H1 (cell line): ENCODE measurements around the gene RASSF10. TPM values are rescaled to one million over a fixed set of nuclear protein-coding genes. Genes with fewer than 3 reads are reported as not detected.
"Not testable (repeated sequence)": the region's sequence is repeated elsewhere in the genome, so short reads cannot be mapped to it uniquely, and the experiment has no call there.

Experiments
- CTCF ChIA-PET: fragments of 300-600 bp; sonication (Branson Sonifier 250); formaldehyde crosslinking; loops from one replicate; lab custom pipeline; 2021; ENCODE audit not compliant: partially characterized antibody; lab: Charles Lee
- POLR2A ChIA-PET: fragments of 300-600 bp; sonication (Branson Sonifier 250); formaldehyde crosslinking; loops from one replicate; lab custom pipeline; 2021; ENCODE audit warnings: inconsistent platforms; ENCODE audit not compliant: partially characterized antibody; lab: Charles Lee
- DNase-seq, 2 experiments: peaks; one replicate each; pipeline versions ENCODE4 v3.0.0 to v3.0.0-alpha.2; 2010 to 2022; ENCODE audit warnings: low spot score in 2 of 2, low read depth in 1 of 2, mixed read lengths in 1 of 2
- FAIRE-seq: peaks from 2 replicates; lab custom pipeline; 2011; peaks lifted over from hg19 to GRCh38; lab: Jason Lieb, UNC
- H2AFZ ChIP-seq: 2 replicates; pipeline ENCODE4 v1.8.1; 2012; ENCODE audit warnings: low read length, inconsistent platforms
- H2AK5ac ChIP-seq: 2 replicates; pipeline ENCODE4 v1.6.1; 2013; ENCODE audit warnings: low read depth, low read length
- H2BK120ac ChIP-seq: replicated peaks from 2 replicates; pipeline ENCODE3; 2013; ENCODE audit warnings: low read depth, low read length, inconsistent platforms
- H2BK12ac ChIP-seq: 2 replicates; pipeline ENCODE4 v1.6.1; 2013; ENCODE audit warnings: low read depth, low read length
- H2BK15ac ChIP-seq: 2 replicates; pipeline ENCODE4 v1.6.1; 2013; ENCODE audit warnings: low read length
- H2BK20ac ChIP-seq: 2 replicates; pipeline ENCODE4 v1.6.1; 2013; ENCODE audit warnings: low read length
- H2BK5ac ChIP-seq: 2 replicates; pipeline ENCODE4 v1.6.1; 2013; ENCODE audit warnings: low read depth, low read length
- H3K14ac ChIP-seq: 2 replicates; pipeline ENCODE4 v1.6.1; 2013; ENCODE audit warnings: inconsistent platforms; ENCODE audit not compliant: insufficient read length
- H3K18ac ChIP-seq: 2 replicates; pipeline ENCODE4 v1.6.1; 2013; ENCODE audit warnings: low read length; ENCODE audit errors: extremely low read depth
- H3K23ac ChIP-seq: 2 replicates; pipeline ENCODE4 v1.6.1; 2013; ENCODE audit warnings: inconsistent platforms; ENCODE audit not compliant: insufficient read length
- H3K23me2 ChIP-seq: 2 replicates; pipeline ENCODE4 v1.6.1; 2013; ENCODE audit warnings: low read depth, low read length
- H3K27ac ChIP-seq: 2 replicates; pipeline ENCODE4 v1.6.1; 2011; ENCODE audit warnings: low read depth, low read length, inconsistent platforms
- H3K27me3 ChIP-seq, 4 experiments: replicated peaks in 1 of 4; 1 replicate in 1 of 4; 2 replicates in 3 of 4; pipeline versions ENCODE4 v1.6.1 to v1.8.1; 2011 to 2013; ENCODE audit warnings: low read length in 3 of 4, mild to moderate bottlenecking in 3 of 4, inconsistent platforms in 2 of 4, mixed read lengths in 2 of 4, moderate library complexity in 1 of 4; ENCODE audit not compliant: control insufficient read depth in 3 of 4, insufficient read depth in 3 of 4; ENCODE audit errors: extremely low read depth in 1 of 4
- H3K36me3 ChIP-seq, 4 experiments: 2 replicates each; pipeline versions ENCODE4 v1.6.1 to v1.8.1; 2011 to 2013; ENCODE audit warnings: mild to moderate bottlenecking in 4 of 4, low read length in 3 of 4, moderate library complexity in 2 of 4, control low read depth in 1 of 4, inconsistent platforms in 1 of 4; ENCODE audit not compliant: insufficient read depth in 4 of 4, control insufficient read depth in 2 of 4
- H3K4ac ChIP-seq: replicated peaks from 2 replicates; pipeline ENCODE3; 2013; ENCODE audit warnings: low read length, low read depth, mixed read lengths, inconsistent platforms; ENCODE audit not compliant: insufficient read length
- H3K4me1 ChIP-seq, 4 experiments: replicated peaks in 1 of 4; 1 replicate in 1 of 4; 2 replicates in 3 of 4; pipeline versions ENCODE4 v1.6.1 to v1.8.1; 2011 to 2013; ENCODE audit warnings: low read length in 3 of 4, inconsistent platforms in 2 of 4, mixed read lengths in 1 of 4; ENCODE audit not compliant: insufficient read depth in 4 of 4, control insufficient read depth in 3 of 4
- H3K4me2 ChIP-seq, 2 experiments: 2 replicates each; pipeline versions ENCODE4 v1.6.1 to v1.8.1; 2011 to 2013; ENCODE audit warnings: low read depth in 2 of 2, low read length in 2 of 2, control low read depth in 1 of 2, inconsistent platforms in 1 of 2, mild to moderate bottlenecking in 1 of 2; ENCODE audit not compliant: insufficient read depth in 1 of 2
- H3K4me3 ChIP-seq, 4 experiments: fragments of 200-600, 300-600 bp in 1 of 4; sonication (generic), shearing (Covaris generic), sonication (Bioruptor Twin) in 1 of 4; 2 replicates each; pipeline versions ENCODE4 v1.5.1 to v1.8.1; 2011 to 2016; ENCODE audit warnings: low read length in 4 of 4, low read depth in 3 of 4, control low read depth in 2 of 4, inconsistent platforms in 2 of 4, mild to moderate bottlenecking in 2 of 4, mixed read lengths in 1 of 4, moderate library complexity in 1 of 4; ENCODE audit not compliant: insufficient read depth in 2 of 4; ENCODE audit errors: extremely low read depth in 1 of 4
- H3K56ac ChIP-seq: replicated peaks from 2 replicates; pipeline ENCODE3; 2013; ENCODE audit warnings: low read depth, mild to moderate bottlenecking, mixed read lengths, low read length, inconsistent platforms; ENCODE audit not compliant: insufficient read length
- H3K79me1 ChIP-seq: 2 replicates; pipeline ENCODE4 v1.6.1; 2013; ENCODE audit warnings: low read depth, low read length, control low read depth
- H3K79me2 ChIP-seq, 2 experiments: 2 replicates each; pipeline versions ENCODE4 v1.6.1 to v1.8.1; 2012 to 2013; ENCODE audit warnings: low read length in 2 of 2, mild to moderate bottlenecking in 2 of 2, inconsistent platforms in 1 of 2; ENCODE audit not compliant: insufficient read depth in 2 of 2, control insufficient read depth in 1 of 2
- H3K9ac ChIP-seq, 4 experiments: replicated peaks in 1 of 4; 1 replicate in 1 of 4; 2 replicates in 3 of 4; pipeline versions ENCODE4 v1.6.1 to v1.8.1; 2011 to 2013; ENCODE audit warnings: low read depth in 3 of 4, low read length in 3 of 4, control low read depth in 2 of 4, mild to moderate bottlenecking in 2 of 4, moderate library complexity in 2 of 4, inconsistent platforms in 1 of 4; ENCODE audit errors: extremely low read depth in 1 of 4
- H3K9me3 ChIP-seq, 2 experiments: 2 replicates each; pipeline versions ENCODE4 v1.6.1 to v1.8.1; 2012 to 2013; ENCODE audit warnings: mild to moderate bottlenecking in 2 of 2, moderate library complexity in 2 of 2, control low read depth in 1 of 2, inconsistent platforms in 1 of 2, low read depth in 1 of 2, low read length in 1 of 2, mixed read lengths in 1 of 2; ENCODE audit not compliant: insufficient read depth in 2 of 2
- H4K20me1 ChIP-seq, 2 experiments: replicated peaks in 1 of 2; 2 replicates each; pipeline versions ENCODE3 to v1.8.1; 2011 to 2013; ENCODE audit warnings: inconsistent platforms in 2 of 2, low read length in 2 of 2, mild to moderate bottlenecking in 1 of 2; ENCODE audit not compliant: insufficient read depth in 2 of 2, control insufficient read depth in 1 of 2
- H4K5ac ChIP-seq: 2 replicates; pipeline ENCODE4 v1.6.1; 2013; ENCODE audit warnings: low read length, low read depth, mixed read lengths, inconsistent platforms; ENCODE audit not compliant: insufficient read length
- H4K8ac ChIP-seq: 2 replicates; pipeline ENCODE4 v1.8.0; 2013; ENCODE audit warnings: mild to moderate bottlenecking, moderate library complexity, low read length, inconsistent platforms; ENCODE audit not compliant: insufficient read depth; ENCODE audit errors: extremely low read depth
- H4K91ac ChIP-seq: replicated peaks from 2 replicates; pipeline ENCODE3; 2013; ENCODE audit warnings: low read length, mixed read lengths, inconsistent platforms; ENCODE audit not compliant: insufficient read length
- WGBS, 2 experiments: shearing (Covaris generic) in 1 of 2; methylation state at CpG; one replicate each; pipeline versions ENCODE4 v1.1.6 to v1.1.7; 2013 to 2015; ENCODE audit warnings: low lambda C conversion rate in 2 of 2, mixed read lengths in 2 of 2, inconsistent platforms in 1 of 2, low coverage in 1 of 2, missing lambda C conversion rate in 1 of 2; ENCODE audit not compliant: insufficient replicate concordance in 2 of 2, insufficient coverage in 1 of 2, insufficient read length in 1 of 2; ENCODE audit errors: extremely low coverage in 1 of 2, missing lambda C conversion rate in 1 of 2; 5-methylcytosine and 5-hydroxymethylcytosine counted together
- polyA plus RNA-seq, 7 experiments: library from polyadenylated mRNA; depleted of rRNA in 3 of 7; stranded (reverse) in 5 of 7; unstranded in 2 of 7; fragments of >200 nt in 5 of 7; fragments of 200-250 nt in 2 of 7; gene quantifications; 1 replicate in 5 of 7; 2 replicates in 1 of 7; 4 replicates in 1 of 7; pipeline versions ENCODE4 v1.2.1 to v1.2.3, GENCODE V29; 2011 to 2013; ENCODE audit warnings: missing spikeins in 2 of 7, mixed read lengths in 2 of 7
- total RNA-seq: library from RNA; stranded (reverse); fragmentation: NEBNext Ultra II Directional; extraction: Animal tissue kit (Norgen Biotek cat#: 25700); gene quantifications from 2 replicates; pipeline ENCODE4 v1.2.1, GENCODE V29; 2021

The RASSF10 gene
- total and polyA plus RNA-seq, 2 of the 8 experiments (the other 6 are each of a cell fraction or from before 2014, with no cell fraction given) = 0.51 to 1.8 TPM

DNA sequence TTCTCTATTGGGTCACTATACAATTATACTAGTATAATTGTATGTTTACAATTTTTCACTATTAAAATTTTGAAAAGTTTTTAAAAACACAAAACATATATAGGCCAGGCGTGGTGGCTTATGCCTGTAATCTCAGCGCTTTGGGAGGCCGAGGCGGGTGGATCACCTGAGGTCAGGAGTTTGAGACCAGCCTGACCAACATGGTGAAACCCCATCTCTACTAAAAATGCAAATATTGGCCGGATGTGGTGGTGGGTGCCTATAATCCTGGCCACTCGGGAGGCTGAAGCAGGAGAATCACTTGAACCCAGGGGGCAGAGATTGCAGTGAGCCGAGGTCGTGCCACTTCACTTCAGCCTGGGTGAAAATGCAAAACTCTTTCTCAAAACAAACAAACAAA, 36.0 kb downstream of the RASSF10 start:
- H3K18ac ChIP-seq, H3K9me3 ChIP-seq, H2BK5ac ChIP-seq, H3K4me2 ChIP-seq, H2BK15ac ChIP-seq, H2BK20ac ChIP-seq, H3K23ac ChIP-seq, H4K91ac ChIP-seq, H3K36me3 ChIP-seq, POLR2A ChIA-PET, H3K79me2 ChIP-seq, CTCF ChIA-PET, H2AK5ac ChIP-seq, FAIRE-seq, DNase-seq, H4K5ac ChIP-seq, H3K4me1 ChIP-seq, H3K56ac ChIP-seq, H3K23me2 ChIP-seq, H2BK12ac ChIP-seq, H3K79me1 ChIP-seq, H3K4ac ChIP-seq, H2BK120ac ChIP-seq, H4K20me1 ChIP-seq, H3K14ac ChIP-seq, H2AFZ ChIP-seq, H3K27me3 ChIP-seq, H3K4me3 ChIP-seq, H4K8ac ChIP-seq, H3K27ac ChIP-seq, H3K9ac ChIP-seq: not testable (repeated sequence)
- WGBS, 2 experiments = 93% methylated on average over 8 of the region's 8 CpGs; no CpG with 5 or more reads in 1 of the 2 experiments
